HCT116 (cell line): ENCODE results near the gene HELLS. TPM values are rescaled to one million over a fixed set of nuclear protein-coding genes. Genes with fewer than 3 reads are reported as not detected.
"Not testable (repeated sequence)": the region's sequence is repeated elsewhere in the genome, so short reads cannot be mapped to it uniquely, and the experiment has no call there.

Experiments used
- ATAC-seq: fragments of 200-7000 bp; cut with Tn5 transposase; 2 replicates; pipeline ENCODE4 v1.9.1; 2020; ENCODE audit warnings: mild to moderate bottlenecking, moderate library complexity
- BruUV-seq: library from RNA; stranded (reverse); fragments of 400-500 nt; replicated peaks from 2 replicates; lab custom pipeline; 2021; lab: Mats Ljungman, UMichigan
- CTCF ChIA-PET: fragments of 300-600 bp; sonication (Branson Sonifier 250); formaldehyde crosslinking; loops from one replicate; lab custom pipeline; 2021; ENCODE audit warnings: antibody characterized with exemption; lab: Charles Lee
- POLR2A ChIA-PET: fragments of 300-600, 350-600 bp; sonication (Branson Sonifier 250); formaldehyde crosslinking; loops from one replicate; lab custom pipeline; 2021; ENCODE audit warnings: antibody characterized with exemption; lab: Charles Lee
- RAD21 ChIA-PET, 2 experiments: fragments of 300-600 bp; sonication (Branson Sonifier 250); formaldehyde crosslinking; loops; one replicate each; lab custom pipeline; 2023; ENCODE audit warnings: low total read pairs in 2 of 2; ENCODE audit not compliant: uncharacterized antibody in 2 of 2, unreplicated experiment in 2 of 2, low non-redundant PET in 1 of 2; lab: Charles Lee
- DNase-seq: peaks from one replicate; pipeline ENCODE4 v3.0.0-alpha.2; 2010; ENCODE audit warnings: low read depth, low spot score
- H2AFZ ChIP-seq: fragments of 200-600 bp; shearing (Covaris generic), sonication (generic); 2 replicates; pipeline ENCODE4 v1.6.1; 2017; ENCODE audit warnings: low read depth, mixed run types, mixed read lengths, antibody characterized with exemption, low read length; ENCODE audit not compliant: poor library complexity, severe bottlenecking
- H3K27ac ChIP-seq: 2 replicates; pipeline ENCODE4 v1.5.1; 2012; ENCODE audit warnings: low read depth, low read length
- H3K27me3 ChIP-seq: fragments of 200-600 bp; sonication (generic); 2 replicates; pipeline ENCODE4 v1.6.1; 2016; ENCODE audit warnings: mixed run types, low read length, mixed read lengths; ENCODE audit not compliant: insufficient read depth
- H3K36me3 ChIP-seq, 2 experiments: fragments of 200-500 bp in 1 of 2; fragments of 200-600 bp in 1 of 2; sonication (Bioruptor generic) in 1 of 2; sonication (generic) in 1 of 2; 2 replicates each; pipeline versions ENCODE4 v1.5.1 to v1.6.1; 2014 to 2016; ENCODE audit warnings: low read length in 2 of 2, inconsistent platforms in 1 of 2, mixed read lengths in 1 of 2, mixed run types in 1 of 2; ENCODE audit not compliant: insufficient read depth in 2 of 2, control insufficient read depth in 1 of 2
- H3K4me1 ChIP-seq, 2 experiments: fragments of 200-600 bp in 1 of 2; sonication (generic) in 1 of 2; 2 replicates each; pipeline versions ENCODE4 v1.5.1 to v1.6.1; 2012 to 2017; ENCODE audit warnings: low read length in 2 of 2, inconsistent platforms in 1 of 2, mild to moderate bottlenecking in 1 of 2, mixed read lengths in 1 of 2, mixed run types in 1 of 2, moderate library complexity in 1 of 2; ENCODE audit not compliant: insufficient read depth in 2 of 2, control insufficient read depth in 1 of 2
- H3K4me2 ChIP-seq: fragments of 200-600 bp; sonication (generic); 2 replicates; pipeline ENCODE4 v1.6.1; 2017; ENCODE audit warnings: mixed run types, low read length, mixed read lengths
- H3K4me3 ChIP-seq, 2 experiments: fragments of 200-600 bp in 1 of 2; sonication (generic) in 1 of 2; replicated peaks in 1 of 2; 2 replicates each; pipeline ENCODE4 v1.5.1; 2011 to 2016; ENCODE audit warnings: low read length in 2 of 2, control low read depth in 1 of 2, low read depth in 1 of 2, mild to moderate bottlenecking in 1 of 2, mixed read lengths in 1 of 2, mixed run types in 1 of 2
- H3K79me2 ChIP-seq: fragments of 200-600 bp; sonication (generic); 2 replicates; pipeline ENCODE4 v1.6.1; 2017; ENCODE audit warnings: mild to moderate bottlenecking, mixed run types, low read length, moderate library complexity, mixed read lengths; ENCODE audit not compliant: insufficient read depth
- H3K9ac ChIP-seq: fragments of 200-600 bp; sonication (generic); 2 replicates; pipeline ENCODE4 v1.6.1; 2016; ENCODE audit warnings: low read length, mixed read lengths
- H3K9me2 ChIP-seq: fragments of 200-600 bp; sonication (generic), shearing (Covaris generic); 2 replicates; pipeline ENCODE4 v1.6.1; 2017; ENCODE audit warnings: mixed run types, mild to moderate bottlenecking, moderate library complexity; ENCODE audit not compliant: insufficient read depth
- H3K9me3 ChIP-seq, 2 experiments: fragments of 200-500 bp in 1 of 2; fragments of 200-600 bp in 1 of 2; sonication (Bioruptor generic) in 1 of 2; sonication (generic) in 1 of 2; 2 replicates each; pipeline ENCODE4 v1.6.1; 2014 to 2017; ENCODE audit warnings: low read length in 2 of 2, mixed read lengths in 2 of 2, inconsistent platforms in 1 of 2, low read depth in 1 of 2, mild to moderate bottlenecking in 1 of 2, mixed run types in 1 of 2, moderate library complexity in 1 of 2; ENCODE audit not compliant: control insufficient read depth in 1 of 2, insufficient read depth in 1 of 2
- H4K20me1 ChIP-seq: fragments of 200-600 bp; sonication (generic), shearing (Covaris generic); 2 replicates; pipeline ENCODE4 v1.6.1; 2017; ENCODE audit warnings: mixed run types, mild to moderate bottlenecking, moderate library complexity; ENCODE audit not compliant: insufficient read depth
- ATF3 ChIP-seq: IDR thresholded peaks from 2 replicates; pipeline ENCODE4 v1.6.1; 2012
- EGR1 ChIP-seq: IDR thresholded peaks from 2 replicates; pipeline ENCODE4 v1.6.1; 2012; ENCODE audit warnings: low read depth
- ELF1 ChIP-seq: IDR thresholded peaks from 2 replicates; pipeline ENCODE4 v1.6.1; 2012; ENCODE audit warnings: low read depth, borderline replicate concordance
- EZH2 ChIP-seq: fragments of 200-600 bp; sonication (generic); IDR thresholded peaks from 2 replicates; pipeline ENCODE4 v1.6.1; 2017; ENCODE audit warnings: antibody characterized with exemption, mixed run types
- EZH2phosphoT487 ChIP-seq: fragments of 200-600 bp; IDR thresholded peaks from 2 replicates; pipeline ENCODE4 v1.6.1; 2018; ENCODE audit warnings: antibody characterized with exemption, borderline replicate concordance
- FOSL1 ChIP-seq: IDR thresholded peaks from 2 replicates; pipeline ENCODE4 v1.6.1; 2012; ENCODE audit warnings: low read depth
- MAX ChIP-seq: IDR thresholded peaks from 2 replicates; pipeline ENCODE4 v1.6.1; 2012
- POLR2A ChIP-seq: IDR thresholded peaks from 2 replicates; pipeline ENCODE4 v1.7.0; 2011; ENCODE audit warnings: borderline replicate concordance; ENCODE audit not compliant: insufficient read depth, insufficient read length; ENCODE audit errors: extremely low read depth
- POLR2AphosphoS5 ChIP-seq: IDR thresholded peaks from 2 replicates; pipeline ENCODE4 v1.6.1; 2011; ENCODE audit warnings: mild to moderate bottlenecking, low read depth, low read length, moderate library complexity
- RAD21 ChIP-seq: IDR thresholded peaks from 2 replicates; pipeline ENCODE4 v1.6.1; 2012; ENCODE audit warnings: low read depth, mild to moderate bottlenecking
- SIN3A ChIP-seq: IDR thresholded peaks from 2 replicates; pipeline ENCODE4 v1.6.1; 2012; ENCODE audit warnings: low read depth
- SP1 ChIP-seq: IDR thresholded peaks from 2 replicates; pipeline ENCODE4 v1.6.1; 2012; ENCODE audit warnings: low read depth
- SRF ChIP-seq: IDR thresholded peaks from 2 replicates; pipeline ENCODE4 v1.6.1; 2012; ENCODE audit warnings: low read depth
- TCF7L2 ChIP-seq: IDR thresholded peaks from 2 replicates; pipeline ENCODE4 v1.7.0; 2011; ENCODE audit warnings: borderline replicate concordance, inconsistent platforms; ENCODE audit not compliant: insufficient read depth, insufficient read length; ENCODE audit errors: extremely low read depth
- YY1 ChIP-seq: IDR thresholded peaks from 2 replicates; pipeline ENCODE4 v1.6.1; 2011; ENCODE audit warnings: low read length, low read depth, moderate library complexity, mild to moderate bottlenecking; ENCODE audit not compliant: insufficient replicate concordance; ENCODE audit errors: extremely low read depth
- ZFX ChIP-seq: fragments of 450-650 bp; IDR thresholded peaks from 2 replicates; pipeline ENCODE4 v1.6.1; 2017
- ZNF274 ChIP-seq: fragments of 200-500 bp; sonication (Bioruptor generic); IDR thresholded peaks from 2 replicates; pipeline ENCODE4 v1.6.1; 2014; ENCODE audit warnings: mild to moderate bottlenecking, low read depth, low read length, inconsistent platforms
- intact Hi-C: fragments of 100-400 bp; cut with micrococcal nuclease; formaldehyde crosslinking; loops from 2 replicates; pipeline ENCODE4 v1.10.0; 2022
- total RNA-seq: library from RNA; stranded (reverse); gene quantifications from one replicate; pipeline ENCODE4 v1.2.1, GENCODE V29; 2021; ENCODE audit not compliant: unreplicated experiment

HELLS gene
- total RNA-seq, 1 experiment from 2014 or later: 134 TPM

GRCh38 chr10:94567714-94568307, 22.2 kb downstream of the HELLS start:
- POLR2A ChIA-PET, H3K9me2 ChIP-seq, RAD21 ChIA-PET, H3K27ac ChIP-seq, H3K9ac ChIP-seq, H2AFZ ChIP-seq, H3K4me1 ChIP-seq, H3K4me3 ChIP-seq, intact Hi-C loops, CTCF ChIA-PET, H3K9me3 ChIP-seq, DNase-seq, H3K4me2 ChIP-seq, H4K20me1 ChIP-seq, BruUV-seq, H3K27me3 ChIP-seq: not testable (repeated sequence)
- peaks cover 15% of the 10 kb centered on the region; the same call in 1 of the 2 replicates for H3K79me2 ChIP-seq
- ATAC-seq: 0 out of 2 replicates have a peak, but pooled peaks have one; percentile 34
- H3K36me3 ChIP-seq: peaks cover 14 to 24% of the 10 kb centered on the region in 2 experiments; a peak in 3 of 4 replicates

GRCh38 chr10:94571081-94571480, 25.5 kb downstream of the HELLS start:
- RAD21 ChIA-PET: no interaction called here
- H3K4me1 ChIP-seq: peaks cover 0 to 4% of the 10 kb centered on the region in 2 experiments; a peak in 1 of 4 replicates
- no TSS peak for BruUV-seq
- H3K4me3 ChIP-seq: no peak overlapping the region
- no peak overlapping the region for H2AFZ ChIP-seq
- intact Hi-C loops: no loop called here
- POLR2A ChIA-PET: no interaction called here
- H3K9me3 ChIP-seq: no peaks in the 10 kb centered on the region
- no peak overlapping the region for H3K4me2 ChIP-seq
- H3K27ac ChIP-seq: no peak overlapping the region
- no peak overlapping the region for H3K9ac ChIP-seq
- DNase-seq (no peak), ATAC-seq (no peak)
- H3K27me3 ChIP-seq: no peaks in the 10 kb centered on the region
- peaks cover 6 to 18% of the 10 kb centered on the region in 2 experiments; a peak in 3 of 4 replicates for H3K36me3 ChIP-seq
- no peaks in the 10 kb centered on the region for H4K20me1 ChIP-seq
- CTCF ChIA-PET: no interaction called here
- no peaks in the 10 kb centered on the region for H3K9me2 ChIP-seq
- TF ChIP-seq ZNF274 (no peak), TCF7L2 (no peak), SIN3A (no peak), EZH2phosphoT487 (no peak), RAD21 (no peak), POLR2AphosphoS5 (no peak), YY1 (no peak), EZH2 (no peak), ELF1 (no peak), POLR2A (no peak), FOSL1 (no peak), ZFX (no peak), SP1 (no peak), MAX (no peak), SRF (no peak), EGR1 (no peak), ATF3 (no peak)
- H3K79me2 ChIP-seq: peaks cover 15% of the 10 kb centered on the region; the same call in 1 of the 2 replicates
